ENCODE measurements around the gene CACNB3.

GRCh38 chr12:48817873-48818830, at the start of gene CACNB3:
- TF ChIP-seq, protein P1, sequence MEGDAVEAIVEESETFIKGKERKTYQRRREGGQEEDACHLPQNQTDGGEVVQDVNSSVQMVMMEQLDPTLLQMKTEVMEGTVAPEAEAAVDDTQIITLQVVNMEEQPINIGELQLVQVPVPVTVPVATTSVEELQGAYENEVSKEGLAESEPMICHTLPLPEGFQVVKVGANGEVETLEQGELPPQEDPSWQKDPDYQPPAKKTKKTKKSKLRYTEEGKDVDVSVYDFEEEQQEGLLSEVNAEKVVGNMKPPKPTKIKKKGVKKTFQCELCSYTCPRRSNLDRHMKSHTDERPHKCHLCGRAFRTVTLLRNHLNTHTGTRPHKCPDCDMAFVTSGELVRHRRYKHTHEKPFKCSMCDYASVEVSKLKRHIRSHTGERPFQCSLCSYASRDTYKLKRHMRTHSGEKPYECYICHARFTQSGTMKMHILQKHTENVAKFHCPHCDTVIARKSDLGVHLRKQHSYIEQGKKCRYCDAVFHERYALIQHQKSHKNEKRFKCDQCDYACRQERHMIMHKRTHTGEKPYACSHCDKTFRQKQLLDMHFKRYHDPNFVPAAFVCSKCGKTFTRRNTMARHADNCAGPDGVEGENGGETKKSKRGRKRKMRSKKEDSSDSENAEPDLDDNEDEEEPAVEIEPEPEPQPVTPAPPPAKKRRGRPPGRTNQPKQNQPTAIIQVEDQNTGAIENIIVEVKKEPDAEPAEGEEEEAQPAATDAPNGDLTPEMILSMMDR (IDR thresholded peaks at IDR 0.05) = no peak
- TF ChIP-seq POLR2A (IDR thresholded peaks at IDR 0.05) = peak; percentile 45
- peak; percentile 25 for TF ChIP-seq POLR2AphosphoS5 (IDR thresholded peaks at IDR 0.05)

All from prostate gland (tissue), 2 donors.